HT1080 (cell line): ENCODE measurements around the gene AGAP2. TPM values are rescaled to one million over a fixed set of nuclear protein-coding genes. Genes with fewer than 3 reads are reported as not detected.
"Not testable (repeated sequence)": the region's sequence is repeated elsewhere in the genome, so short reads cannot be mapped to it uniquely, and the experiment has no call there.

Experiments
- DNase-seq: peaks from one replicate; pipeline ENCODE4 v3.0.0-alpha.2; 2015; ENCODE audit warnings: low read depth
- total RNA-seq: library from RNA; depleted of rRNA; stranded (reverse); fragments of >200 nt; shearing (Covaris generic); gene quantifications from 2 replicates; pipeline ENCODE4 v1.2.3, GENCODE V29; 2014

The AGAP2 gene
- total RNA-seq, 1 experiment from 2014 or later = 11.6 TPM

- DNase-seq = no peak
These were observed 14.3 kb downstream of the AGAP2 start for GRCh38 chr12:57724003-57724935.

GRCh38 chr12:57723630-57723962 is 14.9 kb downstream of the AGAP2 start:
- no peak for DNase-seq

- DNase-seq = no peak
These were observed 15.6 kb downstream of the AGAP2 start for GRCh38 chr12:57722716-57723629.

GRCh38 chr12:57721846-57722608 is 16.5 kb downstream of the AGAP2 start:
- not testable (repeated sequence) for DNase-seq

- no peak for DNase-seq
These were observed 17.6 kb downstream of the AGAP2 start for GRCh38 chr12:57720606-57721595.

GRCh38 chr12:57719777-57720605 is 18.6 kb downstream of the AGAP2 start:
- DNase-seq = no peak

- no peak for DNase-seq
These were observed 19.7 kb downstream of the AGAP2 start for GRCh38 chr12:57718641-57719528.

GRCh38 chr12:57717846-57718640 is 20.5 kb downstream of the AGAP2 start:
- no peak for DNase-seq

- DNase-seq = no peak
These were observed 21.4 kb downstream of the AGAP2 start for GRCh38 chr12:57717131-57717530.

GRCh38 chr12:57716305-57716704 is 22.2 kb downstream of the AGAP2 start:
- DNase-seq = no peak

GRCh38 chr12:57715786-57716185 is 22.8 kb downstream of the AGAP2 start:
- no peak for DNase-seq

GRCh38 chr12:57715036-57715748 is 23.4 kb downstream of the AGAP2 start:
- DNase-seq = not testable (repeated sequence)

GRCh38 chr12:57713209-57713608 is 25.3 kb downstream of the AGAP2 start:
- no peak for DNase-seq

GRCh38 chr12:57712701-57713100 is 25.8 kb downstream of the AGAP2 start:
- DNase-seq = no peak

GRCh38 chr12:57708296-57708695 is 30.2 kb downstream of the AGAP2 start:
- DNase-seq = no peak

- DNase-seq = no peak
These were observed 31.3 kb downstream of the AGAP2 start for GRCh38 chr12:57707250-57707649.

GRCh38 chr12:57700317-57700716 is 38.2 kb downstream of the AGAP2 start:
- no peak for DNase-seq
